CD8-positive, alpha-beta memory T cell (primary cell): ENCODE data around the gene GDAP1L1. TPM values are rescaled to one million over a fixed set of nuclear protein-coding genes. Genes with fewer than 3 reads are reported as not detected.

Experiments
- CTCF ChIA-PET: fragments of 350-600 bp; sonication (Branson Sonifier 250); formaldehyde crosslinking; loops from one replicate; lab custom pipeline; 2021; ENCODE audit warnings: antibody characterized with exemption; lab: Charles Lee
- POLR2A ChIA-PET: fragments of 350-600 bp; sonication (Branson Sonifier 250); formaldehyde crosslinking; loops from one replicate; lab custom pipeline; 2021; ENCODE audit warnings: antibody characterized with exemption; lab: Charles Lee
- DNase-seq, 5 donors: peaks; one replicate each; pipeline versions ENCODE4 v3.0.0 to v3.0.0-alpha.2; 2020 to 2022; ENCODE audit warnings: mixed read lengths in 1 of 5
- H3K27ac ChIP-seq: one replicate; pipeline ENCODE4 v1.7.0; 2013; ENCODE audit warnings: low read depth, mild to moderate bottlenecking, low read length, moderate library complexity
- H3K27me3 ChIP-seq: 2 replicates; pipeline ENCODE4 v1.7.0; 2013; ENCODE audit warnings: low read length, mild to moderate bottlenecking; ENCODE audit not compliant: insufficient read depth, poor library complexity, severe bottlenecking
- H3K36me3 ChIP-seq: 2 replicates; pipeline ENCODE4 v1.7.0; 2013; ENCODE audit warnings: mild to moderate bottlenecking, low read length, moderate library complexity; ENCODE audit not compliant: insufficient read depth
- H3K4me1 ChIP-seq: 2 replicates; pipeline ENCODE4 v1.7.0; 2013; ENCODE audit warnings: mild to moderate bottlenecking, low read length, moderate library complexity; ENCODE audit not compliant: insufficient read depth
- H3K4me3 ChIP-seq: 2 replicates; pipeline ENCODE4 v1.7.0; 2013; ENCODE audit warnings: mild to moderate bottlenecking, low read length
- H3K9me3 ChIP-seq: 2 replicates; pipeline ENCODE4 v1.7.0; 2013; ENCODE audit warnings: mild to moderate bottlenecking, low read length
- H3K27ac Mint-ChIP-seq, 8 donors: one replicate each; pipeline ENCODE4 v1.8.0; 2020 to 2021; ENCODE audit warnings: mixed read lengths in 8 of 8, mild to moderate bottlenecking in 6 of 8, inconsistent platforms in 3 of 8, moderate library complexity in 3 of 8
- H3K27me3 Mint-ChIP-seq, 2 donors: one replicate each; pipeline ENCODE4 v1.8.0; 2020 to 2021; ENCODE audit warnings: mixed read lengths in 2 of 2, mild to moderate bottlenecking in 1 of 2, moderate library complexity in 1 of 2
- H3K36me3 Mint-ChIP-seq, 3 donors: one replicate each; pipeline ENCODE4 v1.8.0; 2020 to 2021; ENCODE audit warnings: mixed read lengths in 3 of 3, inconsistent platforms in 1 of 3, mild to moderate bottlenecking in 1 of 3
- H3K4me1 Mint-ChIP-seq, 3 donors: one replicate each; pipeline ENCODE4 v1.8.0; 2020 to 2021; ENCODE audit warnings: mixed read lengths in 3 of 3, inconsistent platforms in 1 of 3, mild to moderate bottlenecking in 1 of 3
- H3K4me3 Mint-ChIP-seq, 7 donors: one replicate each; pipeline ENCODE4 v1.8.0; 2020 to 2021; ENCODE audit warnings: mixed read lengths in 7 of 7, mild to moderate bottlenecking in 6 of 7, moderate library complexity in 4 of 7, inconsistent platforms in 2 of 7
- H3K9me3 Mint-ChIP-seq, 5 donors: one replicate each; pipeline ENCODE4 v1.8.0; 2020 to 2022; ENCODE audit warnings: mixed read lengths in 5 of 5, mild to moderate bottlenecking in 3 of 5, moderate library complexity in 2 of 5, inconsistent platforms in 1 of 5
- polyA plus RNA-seq: library from polyadenylated mRNA; unstranded; fragments of 300-500 nt; fragmentation: Illumina TruSeq; gene quantifications from one replicate; pipeline ENCODE4 v1.2.3, GENCODE V29; 2021
- total RNA-seq, 2 experiments: library from RNA; stranded (reverse); gene quantifications; one replicate each; pipeline ENCODE4 v1.2.3, GENCODE V29; 2021

The GDAP1L1 gene
- total and polyA plus RNA-seq, 3 experiments from 2014 or later: not detected

GRCh38 chr20:44211177-44212039 is 35.7 kb upstream of the GDAP1L1 start:
- POLR2A ChIA-PET: interaction anchor here (1.1 to 1.6 kb wide), 2 partner anchors 9 to 99 kb away, joined by 3 to 5 read pairs; partner anchors contain the start of gene FITM2
- H3K27me3 Mint-ChIP-seq: no peaks in the 10 kb centered on the region
- no peaks in the 10 kb centered on the region for H3K9me3 Mint-ChIP-seq

DNA sequence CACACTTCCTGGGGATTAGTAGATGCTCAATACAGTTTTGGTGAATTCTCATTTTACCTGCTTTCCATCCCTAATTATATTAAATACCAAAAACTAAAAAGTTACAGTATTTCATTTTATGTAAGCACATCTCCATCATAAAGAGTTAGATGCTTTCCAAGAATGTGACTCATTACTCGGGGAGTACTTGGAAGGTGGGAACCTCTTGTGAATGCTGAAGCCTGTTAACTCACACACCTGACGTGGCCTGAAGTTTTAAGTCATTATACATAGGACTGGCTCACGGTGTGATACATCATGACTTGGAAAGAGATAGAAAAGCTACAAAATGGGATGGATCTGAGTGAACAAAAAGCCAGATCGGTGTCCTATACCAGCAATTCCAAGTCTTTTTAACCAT is 34.3 kb upstream of the GDAP1L1 start:
- Histone ChIP-seq H3K36me3 (no peaks in the 10 kb centered on the region), H3K4me1 (peaks cover 55% of the 10 kb centered on the region), H3K27ac (no peak overlapping the region), H3K4me3 (no peak overlapping the region), H3K27me3 (no peaks in the 10 kb centered on the region), H3K9me3 (no peaks in the 10 kb centered on the region)
- H3K27me3 Mint-ChIP-seq: no peaks in the 10 kb centered on the region
- peaks cover 3 to 32% (median 9%) of the 10 kb centered on the region in 3 donors for H3K36me3 Mint-ChIP-seq
- DNase-seq: no peak
- H3K4me3 Mint-ChIP-seq: peak overlapping the region in 1 of 7 donors; percentile 93
- CTCF ChIA-PET: interaction anchor here (2.0 to 9.9 kb wide), 2 partner anchors 99 to 172 kb away, joined by 4 to 396 read pairs; partner anchors contain the start of gene FITM2
- peaks cover 57 to 68% (median 66%) of the 10 kb centered on the region in 3 donors for H3K4me1 Mint-ChIP-seq
- H3K27ac Mint-ChIP-seq: peak overlapping the region in 6 of 8 donors; percentile 9 to 100 (median 96)
- POLR2A ChIA-PET: interaction anchor here (1.1 to 1.6 kb wide), 2 partner anchors 11 to 98 kb away, joined by 3 to 5 read pairs; partner anchors contain the start of gene FITM2
- no peaks in the 10 kb centered on the region for H3K9me3 Mint-ChIP-seq

More at GRCh38 chr20:44211177-44212039, 35.7 kb upstream of the GDAP1L1 start:
- Histone ChIP-seq H3K4me3 (peak overlapping the region; percentile 96), H3K36me3 (no peaks in the 10 kb centered on the region), H3K27ac (peak overlapping the region; percentile 96), H3K9me3 (no peaks in the 10 kb centered on the region), H3K4me1 (peaks cover 52% of the 10 kb centered on the region), H3K27me3 (no peaks in the 10 kb centered on the region)
- CTCF ChIA-PET: interaction anchor here (2.0 to 9.9 kb wide), 2 partner anchors 101 to 173 kb away, joined by 4 to 396 read pairs; partner anchors contain the start of gene FITM2
- peaks cover 55 to 72% (median 70%) of the 10 kb centered on the region in 3 donors for H3K4me1 Mint-ChIP-seq
- DNase-seq: peak in 1 of 5 donors; percentile 7
- peaks cover 4 to 37% (median 9%) of the 10 kb centered on the region in 3 donors for H3K36me3 Mint-ChIP-seq
- peak overlapping the region; percentile 87 to 99 (median 93) for H3K4me3 Mint-ChIP-seq
- H3K27ac Mint-ChIP-seq: peak overlapping the region; percentile 91 to 100 (median 98)

GRCh38 chr20:44215125-44215524 is 32.0 kb upstream of the GDAP1L1 start:
- DNase-seq: peak; percentile 57 to 85 (median 67)
- Mint-ChIP-seq H3K27ac (peak overlapping the region in 7 of 8 donors; percentile 73 to 92 (median 88)), H3K27me3 (no peaks in the 10 kb centered on the region), H3K9me3 (no peaks in the 10 kb centered on the region), H3K4me1 (peaks cover 57 to 68% (median 66%) of the 10 kb centered on the region in 3 donors), H3K4me3 (peak overlapping the region in 1 of 7 donors; percentile 76), H3K36me3 (peaks cover 3 to 26% (median 9%) of the 10 kb centered on the region in 3 donors)
- POLR2A ChIA-PET: interaction anchor here (1.3 kb wide), 1 partner anchor 96 kb away, joined by 5 read pairs; the partner anchor contains the start of gene FITM2
- Histone ChIP-seq H3K9me3 (no peaks in the 10 kb centered on the region), H3K27me3 (no peaks in the 10 kb centered on the region), H3K27ac (no peak overlapping the region), H3K4me1 (peaks cover 57% of the 10 kb centered on the region), H3K4me3 (no peak overlapping the region), H3K36me3 (no peaks in the 10 kb centered on the region)
- CTCF ChIA-PET: interaction anchor here (0.8 to 9.9 kb wide), 13 partner anchors 10 to 395 kb away, joined by 3 to 396 read pairs (median 5); partner anchors contain the start of gene FITM2

DNA sequence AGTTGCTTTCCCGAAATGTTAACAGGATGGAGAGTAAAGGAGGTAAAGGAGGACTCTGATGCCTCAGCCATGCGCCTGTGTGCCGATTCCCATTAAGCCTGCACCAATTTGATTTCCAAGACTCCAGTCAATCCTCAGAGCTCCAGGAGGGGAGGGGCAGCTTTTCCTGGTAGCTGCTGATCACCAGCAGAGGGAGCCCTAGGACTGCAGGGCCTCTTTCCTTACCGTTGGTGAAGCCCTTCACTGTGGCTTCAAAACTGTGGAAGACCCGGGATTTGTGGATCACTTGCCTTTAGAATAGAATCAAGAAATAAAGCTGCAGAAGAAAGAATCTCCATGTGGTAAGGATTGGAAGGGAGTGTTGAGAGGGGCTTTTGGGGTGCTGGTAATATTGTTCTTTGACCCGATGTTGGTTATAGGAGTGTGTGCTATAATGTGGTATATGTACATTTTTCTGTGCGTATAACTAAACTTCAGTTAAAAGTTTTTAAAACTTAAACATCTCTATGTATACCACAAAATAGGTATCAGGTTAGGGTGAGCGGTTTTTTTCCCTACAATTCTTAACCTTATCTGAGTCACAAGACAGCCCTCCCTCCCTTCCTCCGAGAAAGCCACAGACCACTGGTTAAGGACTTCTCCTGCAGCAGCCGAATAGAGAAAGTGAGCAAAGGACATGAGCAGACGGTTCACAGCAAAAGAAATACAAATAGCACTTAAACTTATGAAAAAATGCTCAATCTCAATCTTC is 29.6 kb upstream of the GDAP1L1 start:
- CTCF ChIA-PET: interaction anchor here (0.8 to 9.9 kb wide), 23 partner anchors 7 to 466 kb away, joined by 3 to 396 read pairs (median 5); partner anchors contain the start of genes FITM2 and OSER1
- Mint-ChIP-seq H3K9me3 (no peaks in the 10 kb centered on the region), H3K4me3 (peak overlapping the region; percentile 81 to 93 (median 84)), H3K4me1 (peaks cover 53 to 65% (median 63%) of the 10 kb centered on the region in 3 donors), H3K27ac (peak overlapping the region; percentile 83 to 95 (median 89)), H3K27me3 (no peaks in the 10 kb centered on the region), H3K36me3 (peaks cover 3 to 16% (median 9%) of the 10 kb centered on the region in 3 donors)
- H3K4me3 ChIP-seq: peak overlapping the region; percentile 48
- H3K36me3 ChIP-seq: no peaks in the 10 kb centered on the region
- H3K27me3 ChIP-seq: no peaks in the 10 kb centered on the region
- peak; percentile 59 to 79 (median 70) for DNase-seq
- H3K27ac ChIP-seq: peak overlapping the region; percentile 36
- POLR2A ChIA-PET: interaction anchor here (0.5 to 1.2 kb wide), 4 partner anchors 93 to 393 kb away, joined by 4 to 11 read pairs (median 6); partner anchors contain the start of gene FITM2
- no peaks in the 10 kb centered on the region for H3K9me3 ChIP-seq
- peaks cover 47% of the 10 kb centered on the region for H3K4me1 ChIP-seq

DNA sequence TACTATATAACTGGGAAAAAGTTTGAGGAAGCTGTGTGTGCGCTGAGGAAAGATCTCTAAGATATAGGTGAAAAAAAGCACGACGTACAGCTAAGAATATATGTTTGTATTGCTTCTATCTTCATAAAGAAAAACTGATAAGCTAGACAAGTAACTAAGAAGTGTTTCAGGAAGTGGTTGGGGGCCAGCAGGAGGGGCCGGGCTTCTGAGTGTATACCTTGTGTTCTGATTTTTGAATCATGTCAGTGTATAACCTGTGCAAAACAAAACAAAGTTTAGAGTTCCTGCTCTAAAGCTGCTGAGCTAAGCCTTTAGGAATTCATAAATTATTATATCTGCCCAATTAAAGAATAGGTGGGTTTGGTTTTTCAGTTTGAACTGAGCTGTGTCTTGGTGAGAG is 28.7 kb upstream of the GDAP1L1 start:
- POLR2A ChIA-PET: interaction anchor here (0.7 to 1.2 kb wide), 3 partner anchors 8 to 424 kb away, joined by 3 to 11 read pairs (median 3); partner anchors contain the start of genes FITM2 and OSER1
- H3K4me3 ChIP-seq: peak overlapping the region; percentile 48
- DNase-seq: peak; percentile 25 to 72 (median 36)

GRCh38 chr20:44219170-44219730 is 27.9 kb upstream of the GDAP1L1 start:
- Mint-ChIP-seq H3K9me3 (no peaks in the 10 kb centered on the region), H3K4me1 (peaks cover 56 to 64% (median 58%) of the 10 kb centered on the region in 3 donors), H3K27ac (peak overlapping the region; percentile 41 to 95 (median 85)), H3K4me3 (peak overlapping the region; percentile 81 to 93 (median 84)), H3K36me3 (peaks cover 3 to 16% (median 9%) of the 10 kb centered on the region in 3 donors), H3K27me3 (no peaks in the 10 kb centered on the region)
- ChIA-PET POLR2A (interaction anchor here (0.7 to 1.2 kb wide), 3 partner anchors 9 to 424 kb away, joined by 3 to 11 read pairs (median 3); partner anchors contain the start of genes FITM2 and OSER1), CTCF (interaction anchor here (1.0 to 9.9 kb wide), 8 partner anchors 9 to 391 kb away, joined by 3 to 396 read pairs (median 5); partner anchors contain the start of genes FITM2 and OSER1)
- Histone ChIP-seq H3K27me3 (no peaks in the 10 kb centered on the region), H3K4me1 (peaks cover 39% of the 10 kb centered on the region), H3K9me3 (no peaks in the 10 kb centered on the region), H3K27ac (no peak overlapping the region), H3K4me3 (peak overlapping the region; percentile 48), H3K36me3 (no peaks in the 10 kb centered on the region)
- DNase-seq: peak in 2 of 5 donors; percentile 21 to 44

More for the DNA sequence above, 28.7 kb upstream of the GDAP1L1 start:
- Histone ChIP-seq H3K9me3 (no peaks in the 10 kb centered on the region), H3K36me3 (no peaks in the 10 kb centered on the region), H3K4me1 (peaks cover 39% of the 10 kb centered on the region), H3K27ac (peak overlapping the region; percentile 36), H3K27me3 (no peaks in the 10 kb centered on the region)
- CTCF ChIA-PET: interaction anchor here (0.6 to 9.9 kb wide), 13 partner anchors 8 to 391 kb away, joined by 3 to 396 read pairs (median 5); partner anchors contain the start of genes FITM2 and OSER1
- Mint-ChIP-seq H3K27me3 (no peaks in the 10 kb centered on the region), H3K27ac (peak overlapping the region; percentile 58 to 95 (median 85)), H3K4me1 (peaks cover 56 to 64% (median 56%) of the 10 kb centered on the region in 3 donors), H3K4me3 (peak overlapping the region; percentile 81 to 93 (median 84)), H3K9me3 (no peaks in the 10 kb centered on the region), H3K36me3 (peaks cover 3 to 16% (median 9%) of the 10 kb centered on the region in 3 donors)
